Measurements from ENCODE around the gene ZFP69. TPM values are rescaled to one million over a fixed set of nuclear protein-coding genes. Genes with fewer than 3 reads are reported as not detected.
A peak's percentile ranks its signal among the peaks of the same experiment; 100 is the strongest.

ZFP69 gene
- total and polyA plus RNA-seq, 2 of the 4 experiments (the other 2 are of a cell fraction), result 1.2 to 1.6 TPM

GRCh38 chr1:40450495-40451237 is 26.4 kb upstream of the ZFP69 start (continued):
- TF ChIP-seq MAZ (IDR thresholded peaks at IDR 0.05; ENCODE audit: borderline replicate concordance, low read depth, low read length) (0 out of 2 replicates have a peak, but pooled peaks have one; percentile 41), CTCF (conservative IDR thresholded peaks at IDR 0.05; ENCODE audit: low read depth, low read length) (no peak), RFX5 (IDR thresholded peaks at IDR 0.05; ENCODE audit: low read depth, low read length) (no peak), CEBPB (IDR thresholded peaks at IDR 0.05; ENCODE audit: low read depth, low read length) (peak; percentile 98)
